GM23338 (cell line): Measurements from ENCODE around the gene EMX1. TPM values are rescaled to one million over a fixed set of nuclear protein-coding genes. Genes with fewer than 3 reads are reported as not detected.

ENCODE experiments used
- ATAC-seq: fragments of 200-7000 bp; cut with Tn5 transposase; 3 replicates; pipeline ENCODE4 v1.9.1; 2020
- DNase-seq: peaks from one replicate; pipeline ENCODE4 v3.0.0-alpha.2; 2015; ENCODE audit warnings: low spot score
- H2AFZ ChIP-seq: fragments of 200-600 bp; sonication (generic); 2 replicates; pipeline ENCODE4 v1.8.0; 2016; ENCODE audit warnings: antibody characterized with exemption, mild to moderate bottlenecking, moderate library complexity
- H3F3A ChIP-seq: fragments of 200-600 bp; sonication (generic); replicated peaks from 2 replicates; pipeline ENCODE4 v1.8.0; 2017; ENCODE audit warnings: antibody characterized with exemption, mixed run types, low read depth
- H3K27ac ChIP-seq: fragments of 200-600 bp; sonication (generic); 2 replicates; pipeline ENCODE4 v1.6.1; 2016; ENCODE audit warnings: low read depth
- H3K27me3 ChIP-seq: fragments of 200-600 bp; sonication (generic); 2 replicates; pipeline ENCODE4 v1.8.0; 2016; ENCODE audit warnings: mild to moderate bottlenecking, mixed run types, moderate library complexity; ENCODE audit not compliant: insufficient read depth
- H3K36me3 ChIP-seq: fragments of 200-600 bp; sonication (generic); 2 replicates; pipeline ENCODE4 v1.8.0; 2016; ENCODE audit warnings: mild to moderate bottlenecking; ENCODE audit not compliant: insufficient read depth
- H3K4me1 ChIP-seq: fragments of 200-600 bp; sonication (generic); 2 replicates; pipeline ENCODE4 v1.8.0; 2016; ENCODE audit warnings: mild to moderate bottlenecking, moderate library complexity; ENCODE audit not compliant: insufficient read depth
- H3K4me2 ChIP-seq: fragments of 200-600 bp; sonication (generic); 2 replicates; pipeline ENCODE4 v1.7.1; 2017; ENCODE audit warnings: mixed run types
- H3K4me3 ChIP-seq: fragments of 200-600 bp; sonication (generic); 2 replicates; pipeline ENCODE4 v1.6.1; 2016; ENCODE audit warnings: mixed run types
- H3K79me2 ChIP-seq: fragments of 200-600 bp; sonication (generic); replicated peaks from 2 replicates; pipeline ENCODE4 v1.8.0; 2017; ENCODE audit warnings: mild to moderate bottlenecking; ENCODE audit not compliant: insufficient read depth
- H3K9me2 ChIP-seq: fragments of 200-600 bp; sonication (generic); 2 replicates; pipeline ENCODE4 v1.8.0; 2017; ENCODE audit not compliant: insufficient read depth
- H4K20me1 ChIP-seq: fragments of 200-600 bp; sonication (generic); replicated peaks from 2 replicates; pipeline ENCODE4 v1.8.0; 2017; ENCODE audit warnings: mild to moderate bottlenecking; ENCODE audit not compliant: insufficient read depth
- H3K27ac Mint-ChIP-seq: 2 replicates; pipeline ENCODE4 v1.8.0; 2020; ENCODE audit warnings: inconsistent platforms, mild to moderate bottlenecking, moderate library complexity, mixed read lengths
- H3K27me3 Mint-ChIP-seq: 3 replicates; pipeline ENCODE4 v1.8.0; 2022; ENCODE audit warnings: low read depth, mild to moderate bottlenecking, moderate library complexity, mixed read lengths, inconsistent platforms; ENCODE audit not compliant: insufficient read depth, poor library complexity
- H3K36me3 Mint-ChIP-seq: 3 replicates; pipeline ENCODE4 v1.8.0; 2021; ENCODE audit warnings: low read depth, mild to moderate bottlenecking, inconsistent platforms, moderate library complexity, mixed read lengths
- H3K4me1 Mint-ChIP-seq: 3 replicates; pipeline ENCODE4 v1.8.0; 2020; ENCODE audit warnings: mild to moderate bottlenecking, inconsistent platforms, mixed read lengths
- H3K4me3 Mint-ChIP-seq: 3 replicates; pipeline ENCODE4 v1.8.0; 2021; ENCODE audit warnings: moderate library complexity, mild to moderate bottlenecking, inconsistent platforms, mixed read lengths
- H3K9me3 Mint-ChIP-seq: 3 replicates; pipeline ENCODE4 v1.8.0; 2020; ENCODE audit warnings: moderate library complexity, mild to moderate bottlenecking, inconsistent platforms, mixed read lengths
- NANOG ChIP-seq: IDR thresholded peaks from 2 replicates; pipeline ENCODE4 v1.6.1; 2016; ENCODE audit warnings: antibody characterized with exemption, borderline replicate concordance
- polyA plus RNA-seq: library from polyadenylated mRNA; unstranded; fragments of >200 nt; fragmentation: Nextera tagmentation; extraction: Ambion mirVana; gene quantifications from 2 replicates; pipeline ENCODE4 v1.2.1, GENCODE V29; 2016
- total RNA-seq: library from RNA; depleted of rRNA; stranded (reverse); fragments of >200 nt; shearing (Covaris generic); gene quantifications from 2 replicates; pipeline ENCODE4 v1.2.3, GENCODE V29; 2014
- TF ChIP-seq, protein P1 (sequence below): IDR thresholded peaks from one replicate; pipeline ENCODE4 v1.6.1; 2018; ENCODE audit warnings: antibody characterized with exemption; ENCODE audit not compliant: unreplicated experiment
- TF ChIP-seq, protein P2 (sequence below): fragments of 250-450 bp; sonication (Bioruptor Pico); IDR thresholded peaks from 2 replicates; pipeline ENCODE4 v1.5.0; 2020; ENCODE audit warnings: mild to moderate bottlenecking, moderate library complexity

The EMX1 gene
- total and polyA plus RNA-seq, 2 experiments from 2014 or later, result 3.9 to 7.9 TPM

DNA sequence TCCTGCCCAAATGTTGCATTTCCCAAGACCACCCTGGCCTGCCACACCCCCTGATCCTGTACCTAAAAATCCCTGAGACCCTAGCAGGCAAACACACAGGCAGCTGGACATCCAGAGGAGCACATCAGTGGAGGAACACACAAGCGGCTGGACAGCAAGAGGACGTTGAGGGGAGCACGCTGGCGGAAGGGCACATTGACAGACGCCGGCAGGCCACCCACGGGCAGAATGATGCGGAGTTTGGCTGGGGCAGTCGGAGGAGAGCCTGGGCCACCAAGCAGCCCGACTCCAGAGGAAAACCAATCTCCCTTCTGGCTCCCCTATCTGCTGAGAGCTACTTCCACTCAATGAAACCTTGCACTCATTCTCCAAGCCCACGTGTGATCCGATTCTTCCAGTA, 47.7 kb downstream of the EMX1 start:
- Mint-ChIP-seq H3K36me3 (no peaks in the 10 kb centered on the region; the same call in 2 of the 3 replicates), H3K4me3 (no peak overlapping the region; the same call in 2 of the 3 replicates), H3K27me3 (peaks cover 24% of the 10 kb centered on the region), H3K9me3 (no peaks in the 10 kb centered on the region), H3K4me1 (peaks cover 53% of the 10 kb centered on the region), H3K27ac (no peak overlapping the region)
- H3K4me1 ChIP-seq, result peaks cover 26% of the 10 kb centered on the region; the same call in 1 of the 2 replicates
- no peak overlapping the region for H2AFZ ChIP-seq
- no peaks in the 10 kb centered on the region for H3K36me3 ChIP-seq
- no peak for ATAC-seq
- no peaks in the 10 kb centered on the region for H3K79me2 ChIP-seq
- no peak overlapping the region for H3K4me2 ChIP-seq
- TF ChIP-seq, protein P1, sequence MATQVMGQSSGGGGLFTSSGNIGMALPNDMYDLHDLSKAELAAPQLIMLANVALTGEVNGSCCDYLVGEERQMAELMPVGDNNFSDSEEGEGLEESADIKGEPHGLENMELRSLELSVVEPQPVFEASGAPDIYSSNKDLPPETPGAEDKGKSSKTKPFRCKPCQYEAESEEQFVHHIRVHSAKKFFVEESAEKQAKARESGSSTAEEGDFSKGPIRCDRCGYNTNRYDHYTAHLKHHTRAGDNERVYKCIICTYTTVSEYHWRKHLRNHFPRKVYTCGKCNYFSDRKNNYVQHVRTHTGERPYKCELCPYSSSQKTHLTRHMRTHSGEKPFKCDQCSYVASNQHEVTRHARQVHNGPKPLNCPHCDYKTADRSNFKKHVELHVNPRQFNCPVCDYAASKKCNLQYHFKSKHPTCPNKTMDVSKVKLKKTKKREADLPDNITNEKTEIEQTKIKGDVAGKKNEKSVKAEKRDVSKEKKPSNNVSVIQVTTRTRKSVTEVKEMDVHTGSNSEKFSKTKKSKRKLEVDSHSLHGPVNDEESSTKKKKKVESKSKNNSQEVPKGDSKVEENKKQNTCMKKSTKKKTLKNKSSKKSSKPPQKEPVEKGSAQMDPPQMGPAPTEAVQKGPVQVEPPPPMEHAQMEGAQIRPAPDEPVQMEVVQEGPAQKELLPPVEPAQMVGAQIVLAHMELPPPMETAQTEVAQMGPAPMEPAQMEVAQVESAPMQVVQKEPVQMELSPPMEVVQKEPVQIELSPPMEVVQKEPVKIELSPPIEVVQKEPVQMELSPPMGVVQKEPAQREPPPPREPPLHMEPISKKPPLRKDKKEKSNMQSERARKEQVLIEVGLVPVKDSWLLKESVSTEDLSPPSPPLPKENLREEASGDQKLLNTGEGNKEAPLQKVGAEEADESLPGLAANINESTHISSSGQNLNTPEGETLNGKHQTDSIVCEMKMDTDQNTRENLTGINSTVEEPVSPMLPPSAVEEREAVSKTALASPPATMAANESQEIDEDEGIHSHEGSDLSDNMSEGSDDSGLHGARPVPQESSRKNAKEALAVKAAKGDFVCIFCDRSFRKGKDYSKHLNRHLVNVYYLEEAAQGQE, result no peak
- TF ChIP-seq, protein P2, sequence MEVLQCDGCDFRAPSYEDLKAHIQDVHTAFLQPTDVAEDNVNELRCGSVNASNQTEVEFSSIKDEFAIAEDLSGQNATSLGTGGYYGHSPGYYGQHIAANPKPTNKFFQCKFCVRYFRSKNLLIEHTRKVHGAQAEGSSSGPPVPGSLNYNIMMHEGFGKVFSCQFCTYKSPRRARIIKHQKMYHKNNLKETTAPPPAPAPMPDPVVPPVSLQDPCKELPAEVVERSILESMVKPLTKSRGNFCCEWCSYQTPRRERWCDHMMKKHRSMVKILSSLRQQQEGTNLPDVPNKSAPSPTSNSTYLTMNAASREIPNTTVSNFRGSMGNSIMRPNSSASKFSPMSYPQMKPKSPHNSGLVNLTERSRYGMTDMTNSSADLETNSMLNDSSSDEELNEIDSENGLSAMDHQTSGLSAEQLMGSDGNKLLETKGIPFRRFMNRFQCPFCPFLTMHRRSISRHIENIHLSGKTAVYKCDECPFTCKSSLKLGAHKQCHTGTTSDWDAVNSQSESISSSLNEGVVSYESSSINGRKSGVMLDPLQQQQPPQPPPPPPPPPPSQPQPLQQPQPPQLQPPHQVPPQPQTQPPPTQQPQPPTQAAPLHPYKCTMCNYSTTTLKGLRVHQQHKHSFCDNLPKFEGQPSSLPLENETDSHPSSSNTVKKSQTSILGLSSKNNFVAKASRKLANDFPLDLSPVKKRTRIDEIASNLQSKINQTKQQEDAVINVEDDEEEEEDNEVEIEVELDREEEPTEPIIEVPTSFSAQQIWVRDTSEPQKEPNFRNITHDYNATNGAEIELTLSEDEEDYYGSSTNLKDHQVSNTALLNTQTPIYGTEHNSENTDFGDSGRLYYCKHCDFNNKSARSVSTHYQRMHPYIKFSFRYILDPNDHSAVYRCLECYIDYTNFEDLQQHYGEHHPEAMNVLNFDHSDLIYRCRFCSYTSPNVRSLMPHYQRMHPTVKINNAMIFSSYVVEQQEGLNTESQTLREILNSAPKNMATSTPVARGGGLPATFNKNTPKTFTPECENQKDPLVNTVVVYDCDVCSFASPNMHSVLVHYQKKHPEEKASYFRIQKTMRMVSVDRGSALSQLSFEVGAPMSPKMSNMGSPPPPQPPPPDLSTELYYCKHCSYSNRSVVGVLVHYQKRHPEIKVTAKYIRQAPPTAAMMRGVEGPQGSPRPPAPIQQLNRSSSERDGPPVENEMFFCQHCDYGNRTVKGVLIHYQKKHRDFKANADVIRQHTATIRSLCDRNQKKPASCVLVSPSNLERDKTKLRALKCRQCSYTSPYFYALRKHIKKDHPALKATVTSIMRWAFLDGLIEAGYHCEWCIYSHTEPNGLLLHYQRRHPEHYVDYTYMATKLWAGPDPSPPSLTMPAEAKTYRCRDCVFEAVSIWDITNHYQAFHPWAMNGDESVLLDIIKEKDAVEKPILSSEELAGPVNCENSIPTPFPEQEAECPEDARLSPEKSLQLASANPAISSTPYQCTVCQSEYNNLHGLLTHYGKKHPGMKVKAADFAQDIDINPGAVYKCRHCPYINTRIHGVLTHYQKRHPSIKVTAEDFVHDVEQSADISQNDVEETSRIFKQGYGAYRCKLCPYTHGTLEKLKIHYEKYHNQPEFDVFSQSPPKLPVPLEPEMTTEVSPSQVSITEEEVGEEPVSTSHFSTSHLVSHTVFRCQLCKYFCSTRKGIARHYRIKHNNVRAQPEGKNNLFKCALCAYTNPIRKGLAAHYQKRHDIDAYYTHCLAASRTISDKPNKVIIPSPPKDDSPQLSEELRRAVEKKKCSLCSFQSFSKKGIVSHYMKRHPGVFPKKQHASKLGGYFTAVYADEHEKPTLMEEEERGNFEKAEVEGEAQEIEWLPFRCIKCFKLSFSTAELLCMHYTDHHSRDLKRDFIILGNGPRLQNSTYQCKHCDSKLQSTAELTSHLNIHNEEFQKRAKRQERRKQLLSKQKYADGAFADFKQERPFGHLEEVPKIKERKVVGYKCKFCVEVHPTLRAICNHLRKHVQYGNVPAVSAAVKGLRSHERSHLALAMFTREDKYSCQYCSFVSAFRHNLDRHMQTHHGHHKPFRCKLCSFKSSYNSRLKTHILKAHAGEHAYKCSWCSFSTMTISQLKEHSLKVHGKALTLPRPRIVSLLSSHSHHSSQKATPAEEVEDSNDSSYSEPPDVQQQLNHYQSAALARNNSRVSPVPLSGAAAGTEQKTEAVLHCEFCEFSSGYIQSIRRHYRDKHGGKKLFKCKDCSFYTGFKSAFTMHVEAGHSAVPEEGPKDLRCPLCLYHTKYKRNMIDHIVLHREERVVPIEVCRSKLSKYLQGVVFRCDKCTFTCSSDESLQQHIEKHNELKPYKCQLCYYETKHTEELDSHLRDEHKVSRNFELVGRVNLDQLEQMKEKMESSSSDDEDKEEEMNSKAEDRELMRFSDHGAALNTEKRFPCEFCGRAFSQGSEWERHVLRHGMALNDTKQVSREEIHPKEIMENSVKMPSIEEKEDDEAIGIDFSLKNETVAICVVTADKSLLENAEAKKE (CRISPR knock-in tag), result no peak
- TF ChIP-seq NANOG, result no peak
- H3K4me3 ChIP-seq, result no peak overlapping the region
- H3K9me2 ChIP-seq, result no peaks in the 10 kb centered on the region
- no peaks in the 10 kb centered on the region for H3F3A ChIP-seq
- no peak overlapping the region for H3K27ac ChIP-seq
- no peak for DNase-seq
- no peaks in the 10 kb centered on the region for H3K27me3 ChIP-seq
- no peaks in the 10 kb centered on the region for H4K20me1 ChIP-seq
